GM12878 (cell line): ENCODE measurements around the gene ANTXR1.

Experiments
- BHLHE40 ChIP-seq, 2 experiments: fragments of 450-650 bp in 1 of 2; IDR thresholded peaks; 2 replicates each; pipeline ENCODE4 v1.6.1; 2011 to 2017; ENCODE audit warnings: low read depth in 2 of 2, borderline replicate concordance in 1 of 2, improper control_type of control experiment in 1 of 2, low read length in 1 of 2, mild to moderate bottlenecking in 1 of 2
- BRCA1 ChIP-seq: IDR thresholded peaks from 2 replicates; pipeline ENCODE4 v1.6.1; 2011; ENCODE audit warnings: low read depth, low read length, improper control_type of control experiment
- POLR2A ChIP-seq: IDR thresholded peaks from 2 replicates; pipeline ENCODE4 v1.6.1; 2011; ENCODE audit warnings: low read depth, mild to moderate bottlenecking, low read length
- POU2F2 ChIP-seq: IDR thresholded peaks from 3 replicates; pipeline ENCODE4 v1.6.1; 2011; ENCODE audit warnings: low read depth, mild to moderate bottlenecking, low read length, borderline replicate concordance
- TF ChIP-seq, protein P1 (sequence below): IDR thresholded peaks from 2 replicates; pipeline ENCODE4 v1.6.1; 2012; ENCODE audit warnings: low read depth, low read length, improper control_type of control experiment
- TF ChIP-seq, protein P2 (sequence below): IDR thresholded peaks from 2 replicates; pipeline ENCODE4 v1.6.1; 2011; ENCODE audit warnings: borderline replicate concordance, low read depth, mild to moderate bottlenecking, moderate library complexity, mixed read lengths, low read length; ENCODE audit not compliant: insufficient read depth; ENCODE audit errors: extremely low read length
- TF ChIP-seq, protein P3 (sequence below): fragments of 450-650 bp; IDR thresholded peaks from 2 replicates; pipeline ENCODE4 v1.6.1; 2018; ENCODE audit warnings: mild to moderate bottlenecking, low read depth, moderate library complexity; ENCODE audit not compliant: partially characterized antibody

DNA sequence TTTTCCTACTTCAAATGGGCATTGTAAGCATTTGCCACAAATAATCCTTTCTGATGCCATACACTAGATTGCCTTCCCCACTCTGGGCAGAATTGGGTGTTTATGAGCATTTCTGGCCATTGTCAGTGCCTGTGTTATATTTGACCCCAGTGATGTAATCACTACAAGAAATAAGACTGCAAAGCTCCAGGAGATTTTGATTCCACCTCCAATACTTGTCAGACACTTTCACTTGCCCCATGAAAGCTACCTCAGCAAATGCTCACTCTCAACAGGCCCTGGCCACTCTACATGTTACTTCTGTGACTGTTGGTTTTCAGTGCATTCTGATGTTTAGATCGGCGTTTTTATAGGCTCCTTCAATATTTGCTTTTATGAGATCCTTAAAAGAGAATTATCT, 239.0 kb downstream of the ANTXR1 start:
- TF ChIP-seq BHLHE40 (IDR thresholded peaks at IDR 0.05; ENCODE audit: borderline replicate concordance in 1 of 2, low read depth in 2 of 2, low read length in 1 of 2) (no peak), POLR2A (no peak), BRCA1 (no peak), POU2F2 (no peak)
- TF ChIP-seq, protein P1, sequence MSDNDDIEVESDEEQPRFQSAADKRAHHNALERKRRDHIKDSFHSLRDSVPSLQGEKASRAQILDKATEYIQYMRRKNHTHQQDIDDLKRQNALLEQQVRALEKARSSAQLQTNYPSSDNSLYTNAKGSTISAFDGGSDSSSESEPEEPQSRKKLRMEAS = no peak
- TF ChIP-seq, protein P2, sequence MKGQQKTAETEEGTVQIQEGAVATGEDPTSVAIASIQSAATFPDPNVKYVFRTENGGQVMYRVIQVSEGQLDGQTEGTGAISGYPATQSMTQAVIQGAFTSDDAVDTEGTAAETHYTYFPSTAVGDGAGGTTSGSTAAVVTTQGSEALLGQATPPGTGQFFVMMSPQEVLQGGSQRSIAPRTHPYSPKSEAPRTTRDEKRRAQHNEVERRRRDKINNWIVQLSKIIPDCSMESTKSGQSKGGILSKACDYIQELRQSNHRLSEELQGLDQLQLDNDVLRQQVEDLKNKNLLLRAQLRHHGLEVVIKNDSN = no peak
- TF ChIP-seq, protein P3, sequence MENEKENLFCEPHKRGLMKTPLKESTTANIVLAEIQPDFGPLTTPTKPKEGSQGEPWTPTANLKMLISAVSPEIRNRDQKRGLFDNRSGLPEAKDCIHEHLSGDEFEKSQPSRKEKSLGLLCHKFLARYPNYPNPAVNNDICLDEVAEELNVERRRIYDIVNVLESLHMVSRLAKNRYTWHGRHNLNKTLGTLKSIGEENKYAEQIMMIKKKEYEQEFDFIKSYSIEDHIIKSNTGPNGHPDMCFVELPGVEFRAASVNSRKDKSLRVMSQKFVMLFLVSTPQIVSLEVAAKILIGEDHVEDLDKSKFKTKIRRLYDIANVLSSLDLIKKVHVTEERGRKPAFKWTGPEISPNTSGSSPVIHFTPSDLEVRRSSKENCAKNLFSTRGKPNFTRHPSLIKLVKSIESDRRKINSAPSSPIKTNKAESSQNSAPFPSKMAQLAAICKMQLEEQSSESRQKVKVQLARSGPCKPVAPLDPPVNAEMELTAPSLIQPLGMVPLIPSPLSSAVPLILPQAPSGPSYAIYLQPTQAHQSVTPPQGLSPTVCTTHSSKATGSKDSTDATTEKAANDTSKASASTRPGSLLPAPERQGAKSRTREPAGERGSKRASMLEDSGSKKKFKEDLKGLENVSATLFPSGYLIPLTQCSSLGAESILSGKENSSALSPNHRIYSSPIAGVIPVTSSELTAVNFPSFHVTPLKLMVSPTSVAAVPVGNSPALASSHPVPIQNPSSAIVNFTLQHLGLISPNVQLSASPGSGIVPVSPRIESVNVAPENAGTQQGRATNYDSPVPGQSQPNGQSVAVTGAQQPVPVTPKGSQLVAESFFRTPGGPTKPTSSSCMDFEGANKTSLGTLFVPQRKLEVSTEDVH = no peak
